B cell (primary cell): ENCODE data around the gene USH1C. TPM values are rescaled to one million over a fixed set of nuclear protein-coding genes. Genes with fewer than 3 reads are reported as not detected.

Source experiments
- ATAC-seq: fragments of 200-7000 bp; cut with Tn5 transposase; one replicate; pipeline ENCODE4 v1.10.0; 2021; ENCODE audit warnings: low read depth, mild to moderate bottlenecking, moderate number of reproducible peaks, moderate library complexity
- CTCF ChIA-PET: fragments of 350-600 bp; sonication (Branson Sonifier 250); formaldehyde crosslinking; loops from one replicate; lab custom pipeline; 2021; ENCODE audit warnings: antibody characterized with exemption, inconsistent platforms; lab: Charles Lee
- POLR2A ChIA-PET: fragments of 350-600 bp; sonication (Branson Sonifier 250); formaldehyde crosslinking; loops from one replicate; lab custom pipeline; 2021; ENCODE audit warnings: antibody characterized with exemption; lab: Charles Lee
- DNase-seq: peaks from one replicate; pipeline ENCODE4 v3.0.0; 2013
- H2AFZ ChIP-seq: 2 replicates; pipeline ENCODE4 v1.6.1; 2012; ENCODE audit warnings: mild to moderate bottlenecking, low read depth, low read length; ENCODE audit not compliant: insufficient read depth, poor library complexity, severe bottlenecking
- H3K27ac ChIP-seq, 2 donors: 1 replicate in 1 of 2; 2 replicates in 1 of 2; pipeline ENCODE4 v1.5.1; 2012 to 2013; ENCODE audit warnings: low read length in 2 of 2, mild to moderate bottlenecking in 2 of 2, moderate library complexity in 1 of 2
- H3K27me3 ChIP-seq, 4 experiments: fragments of 200-600 bp in 1 of 4; sonication (generic) in 1 of 4; replicated peaks in 1 of 4; 1 replicate in 2 of 4; 2 replicates in 2 of 4; pipeline versions ENCODE4 v1.6.1 to v1.7.0; 2013 to 2016; ENCODE audit warnings: low read length in 3 of 4, mild to moderate bottlenecking in 2 of 4, mixed read lengths in 1 of 4, moderate library complexity in 1 of 4; ENCODE audit not compliant: insufficient read depth in 4 of 4, control insufficient read depth in 3 of 4; ENCODE audit errors: control extremely low read depth in 1 of 4
- H3K36me3 ChIP-seq, 2 experiments: replicated peaks in 1 of 2; 1 replicate in 1 of 2; 2 replicates in 1 of 2; pipeline versions ENCODE4 v1.6.1 to v1.7.1; 2013; ENCODE audit warnings: low read length in 1 of 2; ENCODE audit not compliant: insufficient read depth in 2 of 2, control insufficient read depth in 1 of 2; ENCODE audit errors: control extremely low read depth in 1 of 2, extremely low read depth in 1 of 2
- H3K4me1 ChIP-seq, 2 donors: fragments of 200-600 bp in 1 of 2; sonication (generic) in 1 of 2; 1 replicate in 1 of 2; 2 replicates in 1 of 2; pipeline versions ENCODE4 v1.5.1 to v1.6.1; 2013 to 2017; ENCODE audit warnings: low read length in 2 of 2; ENCODE audit not compliant: control insufficient read depth in 2 of 2, insufficient read depth in 2 of 2
- H3K4me2 ChIP-seq: replicated peaks from 2 replicates; pipeline ENCODE3; 2012; ENCODE audit warnings: mild to moderate bottlenecking, low read depth, low read length; ENCODE audit not compliant: poor library complexity, severe bottlenecking
- H3K4me3 ChIP-seq, 5 experiments: fragments of 200-600 bp in 1 of 5; sonication (generic) in 1 of 5; 1 replicate in 3 of 5; 2 replicates in 2 of 5; pipeline versions ENCODE4 v1.5.1 to v1.7.0; 2011 to 2016; ENCODE audit warnings: low read length in 4 of 5, mild to moderate bottlenecking in 4 of 5, low read depth in 2 of 5, control low read depth in 1 of 5, moderate library complexity in 1 of 5; ENCODE audit not compliant: insufficient read depth in 1 of 5; ENCODE audit errors: control extremely low read depth in 1 of 5, extremely low read depth in 1 of 5
- H3K79me2 ChIP-seq: fragments of 200-600 bp; sonication (generic); one replicate; pipeline ENCODE4 v1.6.0; 2016; ENCODE audit warnings: low read length; ENCODE audit not compliant: control insufficient read depth, insufficient read depth
- H3K9ac ChIP-seq: fragments of 200-600 bp; sonication (generic); 2 replicates; pipeline ENCODE4 v1.6.1; 2017; ENCODE audit warnings: mild to moderate bottlenecking, low read length, moderate library complexity
- H3K9me3 ChIP-seq, 3 donors: one replicate each; pipeline versions ENCODE4 v1.6.1 to v1.7.1; 2013; ENCODE audit warnings: low read length in 2 of 3; ENCODE audit not compliant: control insufficient read depth in 2 of 3, insufficient read depth in 1 of 3; ENCODE audit errors: control extremely low read depth in 1 of 3
- H4K20me1 ChIP-seq: 2 replicates; pipeline ENCODE4 v1.6.0; 2012; ENCODE audit warnings: mild to moderate bottlenecking, low read length; ENCODE audit not compliant: insufficient read depth, control insufficient read depth, poor library complexity, severe bottlenecking
- H3K27ac Mint-ChIP-seq: one replicate; pipeline ENCODE4 v1.8.0; 2021; ENCODE audit warnings: mixed read lengths
- H3K27me3 Mint-ChIP-seq: one replicate; pipeline ENCODE4 v1.8.0; 2021; ENCODE audit warnings: mixed read lengths
- H3K4me1 Mint-ChIP-seq: one replicate; pipeline ENCODE4 v1.8.0; 2021; ENCODE audit warnings: mixed read lengths
- H3K4me3 Mint-ChIP-seq: one replicate; pipeline ENCODE4 v1.8.0; 2021; ENCODE audit warnings: mixed read lengths
- H3K9me3 Mint-ChIP-seq: one replicate; pipeline ENCODE4 v1.8.0; 2022; ENCODE audit warnings: mixed read lengths; ENCODE audit not compliant: insufficient read depth
- CTCF ChIP-seq: fragments of 200-600 bp; IDR thresholded peaks from one replicate; pipeline ENCODE4 v1.8.0; 2022; ENCODE audit warnings: antibody characterized with exemption, mild to moderate bottlenecking
- EZH2 ChIP-seq: IDR thresholded peaks from 2 replicates; pipeline ENCODE4 v1.6.1; 2012; ENCODE audit warnings: borderline replicate concordance, low read depth, mild to moderate bottlenecking, moderate library complexity, low read length; ENCODE audit not compliant: insufficient read depth, poor library complexity, severe bottlenecking
- WGBS: methylation state at CpG from one replicate; pipeline ENCODE4 v1.1.5; 2013; ENCODE audit warnings: missing lambda C conversion rate; ENCODE audit not compliant: insufficient coverage; 5-methylcytosine and 5-hydroxymethylcytosine counted together
- intact Hi-C: fragments of 100-400 bp; cut with micrococcal nuclease; formaldehyde crosslinking; loops from one replicate; pipeline ENCODE4 v1.10.0; 2022
- polyA plus RNA-seq: library from polyadenylated mRNA; depleted of rRNA; stranded (reverse); fragments of >200 nt; gene quantifications from 2 replicates; pipeline ENCODE4 v1.2.3, GENCODE V29; 2012
- total RNA-seq, 2 donors: library from RNA; stranded (reverse); fragments of 120-200 nt in 1 of 2; gene quantifications; 1 replicate in 1 of 2; 2 replicates in 1 of 2; pipeline versions ENCODE4 v1.2.3 to v1.2.4, GENCODE V29; 2013 to 2022

Gene USH1C
- total and polyA plus RNA-seq, 2 donors (not counting 1 experiment from before 2014, with no cell fraction given): not detected

GRCh38 chr11:17517186-17517585 is 27.0 kb downstream of the USH1C start:
- Mint-ChIP-seq H3K9me3 (no peaks in the 10 kb centered on the region), H3K27ac (no peak overlapping the region), H3K4me1 (no peaks in the 10 kb centered on the region), H3K4me3 (no peak overlapping the region), H3K27me3 (peaks cover 13% of the 10 kb centered on the region)
- no peak overlapping the region for H2AFZ ChIP-seq
- H4K20me1 ChIP-seq: no peaks in the 10 kb centered on the region
- H3K4me3 ChIP-seq: no peak overlapping the region
- no peak overlapping the region for H3K9ac ChIP-seq
- no peak overlapping the region for H3K27ac ChIP-seq
- CTCF ChIA-PET: interaction anchor here (1.7 kb wide), 1 partner anchor 134 kb away, joined by 5 read pairs; no protein-coding TSS in a partner anchor
- H3K9me3 ChIP-seq: no peaks in the 10 kb centered on the region
- DNase-seq (no peak), ATAC-seq (no peak)
- POLR2A ChIA-PET: no interaction called here
- no peaks in the 10 kb centered on the region for H3K79me2 ChIP-seq
- TF ChIP-seq EZH2 (no peak), CTCF (no peak)
- H3K36me3 ChIP-seq: no peaks in the 10 kb centered on the region
- peaks cover 0 to 2% (median 0%) of the 10 kb centered on the region in 4 experiments for H3K27me3 ChIP-seq
- WGBS: 84% methylated on average over 8 of the region's 10 CpGs
- H3K4me1 ChIP-seq: no peaks in the 10 kb centered on the region
- H3K4me2 ChIP-seq: no peak overlapping the region
- intact Hi-C loops: no loop called here

- ChIA-PET POLR2A (no interaction called here), CTCF (interaction anchor here (1.7 kb wide), 1 partner anchor 133 kb away, joined by 5 read pairs; no protein-coding TSS in a partner anchor)
- 88% methylated on average over 6 of the region's 7 CpGs for WGBS
These were observed 27.6 kb downstream of the USH1C start for GRCh38 chr11:17516551-17517150.

More at GRCh38 chr11:17516551-17517150, 27.6 kb downstream of the USH1C start:
- H3K4me3 ChIP-seq: no peak overlapping the region
- intact Hi-C loops: no loop called here
- no peak overlapping the region for H3K4me2 ChIP-seq
- peaks cover 17% of the 10 kb centered on the region for H3K27me3 Mint-ChIP-seq
- H3K36me3 ChIP-seq: no peaks in the 10 kb centered on the region
- H3K4me3 Mint-ChIP-seq: no peak overlapping the region
- H3K27me3 ChIP-seq: peaks cover 0 to 2% (median 0%) of the 10 kb centered on the region in 4 experiments
- ATAC-seq: no peak
- H3K9ac ChIP-seq: no peak overlapping the region
- no peak for TF ChIP-seq EZH2
- no peak for TF ChIP-seq CTCF
- no peak for DNase-seq
- no peak overlapping the region for H3K27ac Mint-ChIP-seq
- H3K9me3 Mint-ChIP-seq: no peaks in the 10 kb centered on the region
- no peak overlapping the region for H3K27ac ChIP-seq
- no peaks in the 10 kb centered on the region for H3K4me1 Mint-ChIP-seq
- no peak overlapping the region for H2AFZ ChIP-seq
- no peaks in the 10 kb centered on the region for H3K9me3 ChIP-seq
- no peaks in the 10 kb centered on the region for H3K4me1 ChIP-seq
- no peaks in the 10 kb centered on the region for H4K20me1 ChIP-seq
- H3K79me2 ChIP-seq: no peaks in the 10 kb centered on the region
